ENCODE results near the gene KNSTRN. TPM values are rescaled to one million over a fixed set of nuclear protein-coding genes. Genes with fewer than 3 reads are reported as not detected.

The KNSTRN gene
- polyA plus RNA-seq, 1 donor (not counting 4 experiments of a cell fraction or from before 2014, with no cell fraction given) = 42.4 TPM

DNA sequence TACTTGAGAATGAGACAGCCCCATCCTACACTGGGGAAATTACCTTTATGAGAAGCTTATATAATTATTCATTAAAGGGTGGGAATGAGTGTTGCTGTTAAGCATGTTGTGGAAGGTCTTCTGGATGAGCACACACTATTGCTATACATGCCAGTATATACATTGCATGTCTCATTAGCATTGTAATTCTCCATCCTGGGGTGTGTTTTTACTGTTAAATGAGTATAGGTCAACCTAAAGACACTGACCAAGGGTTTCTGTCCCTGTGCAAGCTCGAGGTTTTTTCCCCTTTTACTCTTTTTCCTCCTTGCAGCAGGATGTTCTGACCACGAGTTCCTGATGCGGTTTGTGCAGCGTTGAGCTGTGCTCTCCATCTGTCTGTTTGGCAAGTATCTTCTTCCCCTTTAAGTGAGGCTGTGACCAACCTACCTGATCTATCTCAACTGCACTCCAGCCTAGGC, 15.9 kb downstream of the KNSTRN start:
- no peak overlapping the region for H3K27ac ChIP-seq (ENCODE audit: control insufficient read depth, insufficient read depth, low read length)
- no peak overlapping the region for H3K4me2 ChIP-seq (ENCODE audit: control insufficient read depth, extremely low read depth, insufficient read depth, low read depth, low read length)
- TF ChIP-seq, protein P1, sequence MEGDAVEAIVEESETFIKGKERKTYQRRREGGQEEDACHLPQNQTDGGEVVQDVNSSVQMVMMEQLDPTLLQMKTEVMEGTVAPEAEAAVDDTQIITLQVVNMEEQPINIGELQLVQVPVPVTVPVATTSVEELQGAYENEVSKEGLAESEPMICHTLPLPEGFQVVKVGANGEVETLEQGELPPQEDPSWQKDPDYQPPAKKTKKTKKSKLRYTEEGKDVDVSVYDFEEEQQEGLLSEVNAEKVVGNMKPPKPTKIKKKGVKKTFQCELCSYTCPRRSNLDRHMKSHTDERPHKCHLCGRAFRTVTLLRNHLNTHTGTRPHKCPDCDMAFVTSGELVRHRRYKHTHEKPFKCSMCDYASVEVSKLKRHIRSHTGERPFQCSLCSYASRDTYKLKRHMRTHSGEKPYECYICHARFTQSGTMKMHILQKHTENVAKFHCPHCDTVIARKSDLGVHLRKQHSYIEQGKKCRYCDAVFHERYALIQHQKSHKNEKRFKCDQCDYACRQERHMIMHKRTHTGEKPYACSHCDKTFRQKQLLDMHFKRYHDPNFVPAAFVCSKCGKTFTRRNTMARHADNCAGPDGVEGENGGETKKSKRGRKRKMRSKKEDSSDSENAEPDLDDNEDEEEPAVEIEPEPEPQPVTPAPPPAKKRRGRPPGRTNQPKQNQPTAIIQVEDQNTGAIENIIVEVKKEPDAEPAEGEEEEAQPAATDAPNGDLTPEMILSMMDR (optimal IDR thresholded peaks at IDR 0.05 in 1 of 3, IDR thresholded peaks at IDR 0.05 in 1 of 3, conservative IDR thresholded peaks at IDR 0.05 in 1 of 3; ENCODE audit: extremely low read depth in 1 of 3, insufficient read depth in 2 of 3, low read length in 3 of 3) = no peak
- no peak for TF ChIP-seq EZH2 (IDR thresholded peaks at IDR 0.05; ENCODE audit: low read length)
- no peaks in the 10 kb centered on the region for H3K27me3 ChIP-seq (ENCODE audit: control insufficient read depth, extremely low read depth, insufficient read depth, low read length)
- DNase-seq (ENCODE audit: low read depth, low spot score) (no peak), FAIRE-seq (no peak)
- dilution Hi-C loops (cut with MboI; ENCODE audit: extremely low pct_ligation_motif_present, low sequenced_read_pairs) = no loop called here
- no peaks in the 10 kb centered on the region for H4K20me1 ChIP-seq (ENCODE audit: control insufficient read depth, extremely low read depth, insufficient read depth, low read length)
- no peaks in the 10 kb centered on the region for H3K9me3 ChIP-seq (ENCODE audit: control insufficient read depth, low read depth, low read length)
- H3K9ac ChIP-seq (ENCODE audit: control insufficient read depth, extremely low read depth, insufficient read depth, low read length) = no peak overlapping the region
- H3K4me1 ChIP-seq (ENCODE audit: control insufficient read depth, extremely low read depth, insufficient read depth, low read length) = no peaks in the 10 kb centered on the region
- peaks cover 2 to 9% of the 10 kb centered on the region in 2 experiments for H3K36me3 ChIP-seq (ENCODE audit: control insufficient read depth in 2 of 2, extremely low read depth in 1 of 2, insufficient read depth in 2 of 2, low read length in 2 of 2)
- no peak overlapping the region for H3K4me3 ChIP-seq (ENCODE audit: control insufficient read depth in 2 of 3, extremely low read depth in 1 of 3, insufficient read depth in 2 of 3, low read depth in 1 of 3, low read length in 3 of 3)
- no peak overlapping the region for H2AFZ ChIP-seq (ENCODE audit: control insufficient read depth, low read length)
- no peaks in the 10 kb centered on the region for H3K9me1 ChIP-seq (ENCODE audit: control insufficient read depth, extremely low read depth, insufficient read depth, low read length)
- H3K79me2 ChIP-seq (ENCODE audit: control insufficient read depth, insufficient read depth, low read length) = no peaks in the 10 kb centered on the region

DNA sequence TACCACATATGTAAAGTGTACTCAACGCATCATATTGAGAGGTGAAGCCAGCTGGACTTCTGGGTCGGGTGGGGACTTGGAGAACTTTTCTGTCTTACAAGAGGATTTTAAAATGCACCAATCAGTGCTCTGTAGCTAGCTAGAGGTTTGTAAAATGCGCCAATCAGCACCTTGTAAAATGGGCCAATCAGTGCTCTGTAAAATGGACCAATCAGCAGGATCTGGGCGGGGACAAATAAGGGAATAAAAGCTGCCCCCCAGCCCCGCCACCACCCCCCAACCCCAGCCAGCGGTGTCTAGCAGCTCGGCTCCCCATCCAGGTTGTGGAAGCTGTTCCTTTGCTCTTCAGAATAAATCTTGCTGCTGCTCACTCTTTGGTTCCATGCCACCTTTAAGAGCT, 16.8 kb downstream of the KNSTRN start:
- DNase-seq (ENCODE audit: low read depth, low spot score) = no peak
- no peak overlapping the region for H3K4me2 ChIP-seq (ENCODE audit: control insufficient read depth, extremely low read depth, insufficient read depth, low read depth, low read length)
- no peak overlapping the region for H3K27ac ChIP-seq (ENCODE audit: control insufficient read depth, insufficient read depth, low read length)
- no peaks in the 10 kb centered on the region for H3K27me3 ChIP-seq (ENCODE audit: control insufficient read depth, extremely low read depth, insufficient read depth, low read length)
- no peak overlapping the region for H3K9ac ChIP-seq (ENCODE audit: control insufficient read depth, extremely low read depth, insufficient read depth, low read length)
- H3K4me1 ChIP-seq (ENCODE audit: control insufficient read depth, extremely low read depth, insufficient read depth, low read length) = no peaks in the 10 kb centered on the region
- no peaks in the 10 kb centered on the region for H3K9me1 ChIP-seq (ENCODE audit: control insufficient read depth, extremely low read depth, insufficient read depth, low read length)
- H2AFZ ChIP-seq (ENCODE audit: control insufficient read depth, low read length) = no peak overlapping the region
- H3K9me3 ChIP-seq (ENCODE audit: control insufficient read depth, low read depth, low read length) = no peaks in the 10 kb centered on the region
- no peaks in the 10 kb centered on the region for H4K20me1 ChIP-seq (ENCODE audit: control insufficient read depth, extremely low read depth, insufficient read depth, low read length)
- H3K36me3 ChIP-seq (ENCODE audit: control insufficient read depth in 2 of 2, extremely low read depth in 1 of 2, insufficient read depth in 2 of 2, low read length in 2 of 2) = no peaks in the 10 kb centered on the region
- H3K79me2 ChIP-seq (ENCODE audit: control insufficient read depth, insufficient read depth, low read length) = no peaks in the 10 kb centered on the region
- FAIRE-seq = no peak
- TF ChIP-seq, protein P1 (optimal IDR thresholded peaks at IDR 0.05 in 1 of 3, IDR thresholded peaks at IDR 0.05 in 1 of 3, conservative IDR thresholded peaks at IDR 0.05 in 1 of 3; ENCODE audit: extremely low read depth in 1 of 3, insufficient read depth in 2 of 3, low read length in 3 of 3) = no peak
- no peak for TF ChIP-seq EZH2 (IDR thresholded peaks at IDR 0.05; ENCODE audit: low read length)
- dilution Hi-C loops (cut with MboI; ENCODE audit: extremely low pct_ligation_motif_present, low sequenced_read_pairs) = no loop called here
- no peak overlapping the region for H3K4me3 ChIP-seq (ENCODE audit: control insufficient read depth in 2 of 3, extremely low read depth in 1 of 3, insufficient read depth in 2 of 3, low read depth in 1 of 3, low read length in 3 of 3)

Measured in keratinocyte (primary cell).